ENCODE results near the gene KDR. TPM values are rescaled to one million over a fixed set of nuclear protein-coding genes. Genes with fewer than 3 reads are reported as not detected.

The KDR gene
- total and polyA plus RNA-seq, 9 of the 15 experiments (the other 6 are each of a cell fraction or from before 2014, with no cell fraction given): 0.13 TPM; not detected in 8

- TF ChIP-seq TFE3 (CRISPR knock-in tag; IDR thresholded peaks at IDR 0.05): no peak
- no peak for TF ChIP-seq MTA2 (IDR thresholded peaks at IDR 0.05; ENCODE audit: low read depth)
- TF ChIP-seq CBX8 (IDR thresholded peaks at IDR 0.05; ENCODE audit: borderline replicate concordance, extremely low read depth, low read depth, low read length, poor library complexity, severe bottlenecking): no peak
- no peak for TF ChIP-seq ELF2 (CRISPR knock-in tag; IDR thresholded peaks at IDR 0.05)
Observed at GRCh38 chr4:55161739-55162138, 36.3 kb upstream of the KDR start (continued).

GRCh38 chr4:55159851-55160250 lies 34.5 kb upstream of the KDR start:
- FAIRE-seq: no peak
- TF ChIP-seq ZNF766 (CRISPR knock-in tag; conservative IDR thresholded peaks at IDR 0.05): no peak
- TF ChIP-seq, protein P1, sequence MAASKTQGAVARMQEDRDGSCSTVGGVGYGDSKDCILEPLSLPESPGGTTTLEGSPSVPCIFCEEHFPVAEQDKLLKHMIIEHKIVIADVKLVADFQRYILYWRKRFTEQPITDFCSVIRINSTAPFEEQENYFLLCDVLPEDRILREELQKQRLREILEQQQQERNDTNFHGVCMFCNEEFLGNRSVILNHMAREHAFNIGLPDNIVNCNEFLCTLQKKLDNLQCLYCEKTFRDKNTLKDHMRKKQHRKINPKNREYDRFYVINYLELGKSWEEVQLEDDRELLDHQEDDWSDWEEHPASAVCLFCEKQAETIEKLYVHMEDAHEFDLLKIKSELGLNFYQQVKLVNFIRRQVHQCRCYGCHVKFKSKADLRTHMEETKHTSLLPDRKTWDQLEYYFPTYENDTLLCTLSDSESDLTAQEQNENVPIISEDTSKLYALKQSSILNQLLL (CRISPR knock-in tag; IDR thresholded peaks at IDR 0.05; ENCODE audit: borderline replicate concordance): no peak
- TF ChIP-seq NELFE (IDR thresholded peaks at IDR 0.05; ENCODE audit: insufficient read depth, insufficient read length): no peak
- no peak for TF ChIP-seq BDP1 (IDR thresholded peaks at IDR 0.05; ENCODE audit: insufficient read depth, insufficient read length)
- TF ChIP-seq ZC3H8 (IDR thresholded peaks at IDR 0.05): no peak
- TF ChIP-seq CHCHD3 (CRISPR knock-in tag; IDR thresholded peaks at IDR 0.05): no peak
- TF ChIP-seq BRCA1 (IDR thresholded peaks at IDR 0.05): no peak
- TF ChIP-seq BRCA1 (CRISPR knock-in tag; IDR thresholded peaks at IDR 0.05): no peak
- TF ChIP-seq NR4A1 (CRISPR knock-in tag; IDR thresholded peaks at IDR 0.05): no peak
- TF ChIP-seq NR4A1 (tag; IDR thresholded peaks at IDR 0.05): no peak
- no peak for TF ChIP-seq GATAD2B (IDR thresholded peaks at IDR 0.05; ENCODE audit: borderline replicate concordance)
- TF ChIP-seq PATZ1 (CRISPR knock-in tag; IDR thresholded peaks at IDR 0.05; ENCODE audit: borderline replicate concordance): no peak
- TF ChIP-seq, protein P2, sequence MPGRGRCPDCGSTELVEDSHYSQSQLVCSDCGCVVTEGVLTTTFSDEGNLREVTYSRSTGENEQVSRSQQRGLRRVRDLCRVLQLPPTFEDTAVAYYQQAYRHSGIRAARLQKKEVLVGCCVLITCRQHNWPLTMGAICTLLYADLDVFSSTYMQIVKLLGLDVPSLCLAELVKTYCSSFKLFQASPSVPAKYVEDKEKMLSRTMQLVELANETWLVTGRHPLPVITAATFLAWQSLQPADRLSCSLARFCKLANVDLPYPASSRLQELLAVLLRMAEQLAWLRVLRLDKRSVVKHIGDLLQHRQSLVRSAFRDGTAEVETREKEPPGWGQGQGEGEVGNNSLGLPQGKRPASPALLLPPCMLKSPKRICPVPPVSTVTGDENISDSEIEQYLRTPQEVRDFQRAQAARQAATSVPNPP (IDR thresholded peaks at IDR 0.05; ENCODE audit: borderline replicate concordance, insufficient read depth, insufficient read length): no peak

More at GRCh38 chr4:55159851-55160250, 34.5 kb upstream of the KDR start:
- ChIA-PET POLR2A (no interaction called here), CTCF (ENCODE audit: low intra/inter-chr PET ratio) (no interaction called here)
- Histone ChIP-seq H3K9me3 (replicated peaks; ENCODE audit: control insufficient read depth, insufficient read depth, low read depth, low read length) (no peaks in the 10 kb centered on the region), H3K36me3 (ENCODE audit: control insufficient read depth, insufficient read depth, low read length) (no peaks in the 10 kb centered on the region), H3K9me1 (ENCODE audit: control insufficient read depth, insufficient read depth, low read length) (no peaks in the 10 kb centered on the region), H4K20me1 (replicated peaks; ENCODE audit: control insufficient read depth, insufficient read depth, low read length) (no peaks in the 10 kb centered on the region; the same call in 1 of the 2 replicates), H3K79me2 (ENCODE audit: control insufficient read depth, insufficient read depth, low read length) (no peaks in the 10 kb centered on the region), H3K4me2 (ENCODE audit: insufficient read depth, low read length) (no peak overlapping the region), H3K4me1 (replicated peaks in 1 of 2; ENCODE audit: control insufficient read depth in 2 of 2, insufficient read depth in 2 of 2, low read length in 2 of 2) (peaks cover 0 to 5% of the 10 kb centered on the region in 2 experiments; a peak in 3 of 5 replicates), H3K27me3 (ENCODE audit: control insufficient read depth in 2 of 2, insufficient read depth in 2 of 2, low read length in 2 of 2) (peaks cover 9% of the 10 kb centered on the region in 2 experiments; a peak in 3 of 5 replicates), H3K9ac (ENCODE audit: insufficient read depth in 1 of 2, low read depth in 2 of 2, low read length in 2 of 2) (no peak overlapping the region), H2AFZ (ENCODE audit: low read depth, low read length) (no peak overlapping the region), H3K4me3 (no peak overlapping the region), H3K27ac (ENCODE audit: extremely low read depth, low read depth, low read length) (no peak overlapping the region)
- intact Hi-C loops (cut with micrococcal nuclease) (no loop called here), in situ Hi-C loops (cut with MboI) (no loop called here)
- no TSS peak for BruUV-seq (replicated peaks)
- DNase-seq (ENCODE audit: extremely low read depth in 1 of 4, low spot score in 3 of 4): no peak
- ATAC-seq: no peak
- 0% methylated on average over 2 of the region's 2 CpGs for WGBS (ENCODE audit: insufficient coverage, low coverage, missing lambda C conversion rate)
